ENCODE data around the gene ZNF280A. TPM values are rescaled to one million over a fixed set of nuclear protein-coding genes. Genes with fewer than 3 reads are reported as not detected.

ZNF280A gene
- total RNA-seq, 3 donors from 2014 or later (not counting 1 experiment from before 2014, with no cell fraction given), result not detected

- WGBS (ENCODE audit: insufficient coverage), result 80% methylated on average over 7 of the region's 7 CpGs
- DNase-seq (no peak), ATAC-seq (no peak)
- Mint-ChIP-seq H3K4me1 (peaks cover 4 to 5% of the 10 kb centered on the region in 2 donors), H3K27ac (no peak overlapping the region), H3K9me3 (peaks cover 2 to 9% of the 10 kb centered on the region in 2 donors), H3K4me3 (no peak overlapping the region), H3K36me3 (peaks cover 13% of the 10 kb centered on the region), H3K27me3 (ENCODE audit: low read depth in 2 of 2) (peaks cover 28 to 58% of the 10 kb centered on the region in 2 donors)
- no peak overlapping the region for H3K4me3 ChIP-seq (ENCODE audit: low read length)
- peaks cover 11% of the 10 kb centered on the region for H3K9me3 ChIP-seq (ENCODE audit: control insufficient read depth, insufficient read depth, low read length)
- no peaks in the 10 kb centered on the region for H3K36me3 ChIP-seq (ENCODE audit: control insufficient read depth, insufficient read depth, low read length)
- intact Hi-C loops (cut with micrococcal nuclease), result loop anchor here (10.0 kb wide), 1 partner anchor 490 kb away; no protein-coding TSS in a partner anchor
- no peaks in the 10 kb centered on the region for H3K4me1 ChIP-seq (ENCODE audit: control insufficient read depth, insufficient read depth, low read length)
- H3K27me3 ChIP-seq (ENCODE audit: control insufficient read depth, insufficient read depth, low read length), result peaks cover 11% of the 10 kb centered on the region
- no peak for TF ChIP-seq CTCF (IDR thresholded peaks at IDR 0.05)
- H3K27ac ChIP-seq (ENCODE audit: low read length), result no peak overlapping the region
Measured at GRCh38 chr22:22465094-22465602, 54.9 kb downstream of the ZNF280A start.

GRCh38 chr22:22464541-22465054 lies 55.5 kb downstream of the ZNF280A start:
- peaks cover 5 to 12% of the 10 kb centered on the region in 2 donors for H3K9me3 Mint-ChIP-seq
- ATAC-seq (no peak), DNase-seq (no peak)
- H3K27ac Mint-ChIP-seq, result no peak overlapping the region
- H3K4me1 Mint-ChIP-seq, result peaks cover 4 to 5% of the 10 kb centered on the region in 2 donors
- H3K4me3 Mint-ChIP-seq, result no peak overlapping the region
- no peaks in the 10 kb centered on the region for H3K36me3 ChIP-seq (ENCODE audit: control insufficient read depth, insufficient read depth, low read length)
- no peak overlapping the region for H3K27ac ChIP-seq (ENCODE audit: low read length)
- peaks cover 28 to 58% of the 10 kb centered on the region in 2 donors for H3K27me3 Mint-ChIP-seq (ENCODE audit: low read depth in 2 of 2)
- H3K4me3 ChIP-seq (ENCODE audit: low read length), result no peak overlapping the region
- H3K27me3 ChIP-seq (ENCODE audit: control insufficient read depth, insufficient read depth, low read length), result peaks cover 11% of the 10 kb centered on the region
- TF ChIP-seq CTCF (IDR thresholded peaks at IDR 0.05), result no peak
- H3K36me3 Mint-ChIP-seq, result peaks cover 11% of the 10 kb centered on the region
- intact Hi-C loops (cut with micrococcal nuclease), result loop anchor here (10.0 kb wide), 1 partner anchor 490 kb away; no protein-coding TSS in a partner anchor
- H3K9me3 ChIP-seq (ENCODE audit: control insufficient read depth, insufficient read depth, low read length), result peaks cover 14% of the 10 kb centered on the region
- no peaks in the 10 kb centered on the region for H3K4me1 ChIP-seq (ENCODE audit: control insufficient read depth, insufficient read depth, low read length)
- 84% methylated on average over 11 of the region's 11 CpGs for WGBS (ENCODE audit: insufficient coverage)

- no peak overlapping the region for H3K4me3 ChIP-seq (ENCODE audit: low read length)
Measured at GRCh38 chr22:22463855-22464540, 56.1 kb downstream of the ZNF280A start.

More at GRCh38 chr22:22463855-22464540, 56.1 kb downstream of the ZNF280A start:
- H3K4me3 Mint-ChIP-seq, result no peak overlapping the region
- no peak overlapping the region for H3K27ac Mint-ChIP-seq
- Histone ChIP-seq H3K36me3 (ENCODE audit: control insufficient read depth, insufficient read depth, low read length) (no peaks in the 10 kb centered on the region), H3K27me3 (ENCODE audit: control insufficient read depth, insufficient read depth, low read length) (peaks cover 11% of the 10 kb centered on the region), H3K4me1 (ENCODE audit: control insufficient read depth, insufficient read depth, low read length) (no peaks in the 10 kb centered on the region), H3K9me3 (ENCODE audit: control insufficient read depth, insufficient read depth, low read length) (peaks cover 18% of the 10 kb centered on the region), H3K27ac (ENCODE audit: low read length) (no peak overlapping the region)
- WGBS (ENCODE audit: insufficient coverage), result 33% methylated on average over 18 of the region's 18 CpGs
- peaks cover 28 to 58% of the 10 kb centered on the region in 2 donors for H3K27me3 Mint-ChIP-seq (ENCODE audit: low read depth in 2 of 2)
- peaks cover 4 to 5% of the 10 kb centered on the region in 2 donors for H3K4me1 Mint-ChIP-seq
- peak; percentile 68 for TF ChIP-seq CTCF (IDR thresholded peaks at IDR 0.05)
- H3K9me3 Mint-ChIP-seq, result peaks cover 3 to 11% of the 10 kb centered on the region in 2 donors
- ATAC-seq (peak in 1 of 3 donors; percentile 55), DNase-seq (peak in 1 of 2 donors; percentile 80)
- intact Hi-C loops (cut with micrococcal nuclease), result loop anchor here (10.0 kb wide), 1 partner anchor 491 kb away; no protein-coding TSS in a partner anchor
- peaks cover 11% of the 10 kb centered on the region for H3K36me3 Mint-ChIP-seq

Other genes with a start within 250 kb of the ZNF280A start
- gene ZNF280B, start 11.5 kb downstream of the ZNF280A start, total RNA-seq, result 1 to 10 TPM in 2 of 3 donors, under 1 TPM in 1; 0.99 to 1.8 (median 1.6) TPM
- not detected for gene PRAME, start 39.0 kb upstream of the ZNF280A start, total RNA-seq
- not detected for gene GGTLC2, start 124.3 kb upstream of the ZNF280A start, total RNA-seq